Caco-2 (cell line): ENCODE results near the gene CFAP92. TPM values are rescaled to one million over a fixed set of nuclear protein-coding genes. Genes with fewer than 3 reads are reported as not detected.

Source experiments
- BruUV-seq: library from RNA; stranded (reverse); fragments of 400-500 nt; replicated peaks from 2 replicates; lab custom pipeline; 2021; lab: Mats Ljungman, UMichigan
- CTCF ChIA-PET: fragments of 300-600 bp; sonication (Branson Sonifier 250); formaldehyde crosslinking; loops from one replicate; lab custom pipeline; 2022; ENCODE audit warnings: antibody characterized with exemption; lab: Charles Lee
- POLR2A ChIA-PET: fragments of 300-600 bp; sonication (Branson Sonifier 250); formaldehyde crosslinking; loops from one replicate; lab custom pipeline; 2022; ENCODE audit warnings: antibody characterized with exemption; lab: Charles Lee
- DNase-seq, 2 experiments: peaks; one replicate each; pipeline versions ENCODE4 v3.0.0 to v3.0.0-alpha.2; 2020 to 2022
- H3K27me3 ChIP-seq: replicated peaks from 2 replicates; pipeline ENCODE4 v1.6.0; 2011; ENCODE audit warnings: low read length; ENCODE audit not compliant: control insufficient read depth, insufficient read depth
- H3K36me3 ChIP-seq: 2 replicates; pipeline ENCODE4 v1.5.1; 2011; ENCODE audit warnings: low read length; ENCODE audit not compliant: control insufficient read depth, insufficient read depth
- H3K4me1 ChIP-seq: fragments of 250-450 bp; sonication (Bioruptor Pico); 2 replicates; pipeline ENCODE4 v1.5.1; 2020; ENCODE audit warnings: mild to moderate bottlenecking
- H3K4me3 ChIP-seq: 2 replicates; pipeline ENCODE4 v1.5.1; 2011; ENCODE audit warnings: low read depth, mild to moderate bottlenecking, control low read depth, low read length
- H3K9me3 ChIP-seq: fragments of 250-450 bp; sonication (Bioruptor Pico); 2 replicates; pipeline ENCODE4 v1.5.1; 2020; ENCODE audit warnings: mild to moderate bottlenecking, moderate library complexity
- H3K27ac Mint-ChIP-seq: one replicate; pipeline ENCODE4 v1.8.0; 2022; ENCODE audit warnings: mixed read lengths; ENCODE audit not compliant: unreplicated experiment
- H3K27me3 Mint-ChIP-seq: one replicate; pipeline ENCODE4 v1.8.0; 2022; ENCODE audit warnings: mixed read lengths; ENCODE audit not compliant: insufficient read depth, unreplicated experiment
- H3K36me3 Mint-ChIP-seq: one replicate; pipeline ENCODE4 v1.8.0; 2022; ENCODE audit warnings: mild to moderate bottlenecking, mixed read lengths; ENCODE audit not compliant: insufficient read depth, unreplicated experiment
- H3K4me1 Mint-ChIP-seq: one replicate; pipeline ENCODE4 v1.8.0; 2022; ENCODE audit warnings: low read depth, mixed read lengths; ENCODE audit not compliant: unreplicated experiment
- H3K4me3 Mint-ChIP-seq: one replicate; pipeline ENCODE4 v1.8.0; 2022; ENCODE audit warnings: mild to moderate bottlenecking, moderate library complexity, mixed read lengths; ENCODE audit not compliant: unreplicated experiment
- H3K9me3 Mint-ChIP-seq: one replicate; pipeline ENCODE4 v1.8.0; 2022; ENCODE audit warnings: mixed read lengths; ENCODE audit not compliant: unreplicated experiment
- CTCF ChIP-seq, 2 experiments: fragments of 200-600 bp in 1 of 2; IDR thresholded peaks; 1 replicate in 1 of 2; 2 replicates in 1 of 2; pipeline versions ENCODE4 v1.5.1 to v1.8.0; 2011 to 2022; ENCODE audit warnings: antibody characterized with exemption in 1 of 2, control low read depth in 1 of 2, inconsistent platforms in 1 of 2, low read depth in 1 of 2, low read length in 1 of 2, mild to moderate bottlenecking in 1 of 2, moderate library complexity in 1 of 2; ENCODE audit not compliant: insufficient read depth in 1 of 2, severe bottlenecking in 1 of 2, unreplicated experiment in 1 of 2
- intact Hi-C: fragments of 100-400 bp; cut with micrococcal nuclease; formaldehyde crosslinking; loops from one replicate; pipeline ENCODE4 v1.10.0; 2022; ENCODE audit not compliant: unreplicated experiment
- total RNA-seq: library from RNA; stranded (reverse); gene quantifications from 2 replicates; pipeline ENCODE4 v1.2.3, GENCODE V29; 2022

CFAP92 gene
- total RNA-seq, 1 experiment from 2014 or later = 5.9 TPM

- ChIA-PET CTCF (no interaction called here), POLR2A (no interaction called here)
- no peaks in the 10 kb centered on the region for H3K4me1 ChIP-seq
- no peak for TF ChIP-seq CTCF (IDR thresholded peaks at IDR 0.05; ENCODE audit: insufficient read depth in 1 of 2, low read depth in 1 of 2, low read length in 1 of 2, severe bottlenecking in 1 of 2, unreplicated experiment in 1 of 2)
- no peak overlapping the region for H3K4me3 ChIP-seq
- Mint-ChIP-seq H3K36me3 (no peaks in the 10 kb centered on the region), H3K27ac (no peak overlapping the region), H3K9me3 (no peaks in the 10 kb centered on the region), H3K4me1 (no peaks in the 10 kb centered on the region), H3K27me3 (no peaks in the 10 kb centered on the region), H3K4me3 (no peak overlapping the region)
- intact Hi-C loops = no loop called here
- H3K27me3 ChIP-seq = no peaks in the 10 kb centered on the region
- no peaks in the 10 kb centered on the region for H3K36me3 ChIP-seq
- H3K9me3 ChIP-seq = no peaks in the 10 kb centered on the region
- BruUV-seq = no TSS peak
- DNase-seq = no peak
These were observed 57.5 kb downstream of the CFAP92 start for GRCh38 chr3:128936341-128936740.

GRCh38 chr3:128935922-128936321 lies 58.0 kb downstream of the CFAP92 start:
- no peak overlapping the region for H3K27ac Mint-ChIP-seq
- Histone ChIP-seq H3K9me3 (no peaks in the 10 kb centered on the region), H3K4me1 (no peaks in the 10 kb centered on the region), H3K27me3 (no peaks in the 10 kb centered on the region), H3K36me3 (no peaks in the 10 kb centered on the region), H3K4me3 (no peak overlapping the region)
- no peaks in the 10 kb centered on the region for H3K27me3 Mint-ChIP-seq
- intact Hi-C loops = no loop called here
- H3K9me3 Mint-ChIP-seq = no peaks in the 10 kb centered on the region
- BruUV-seq = no TSS peak
- DNase-seq = no peak
- ChIA-PET CTCF (no interaction called here), POLR2A (no interaction called here)
- no peak overlapping the region for H3K4me3 Mint-ChIP-seq
- H3K36me3 Mint-ChIP-seq = no peaks in the 10 kb centered on the region
- no peak for TF ChIP-seq CTCF (IDR thresholded peaks at IDR 0.05; ENCODE audit: insufficient read depth in 1 of 2, low read depth in 1 of 2, low read length in 1 of 2, severe bottlenecking in 1 of 2, unreplicated experiment in 1 of 2)
- no peaks in the 10 kb centered on the region for H3K4me1 Mint-ChIP-seq

- no peaks in the 10 kb centered on the region for H3K9me3 ChIP-seq
- no peak overlapping the region for H3K4me3 ChIP-seq
- Mint-ChIP-seq H3K36me3 (no peaks in the 10 kb centered on the region), H3K4me3 (no peak overlapping the region), H3K9me3 (peaks cover 10% of the 10 kb centered on the region), H3K27ac (no peak overlapping the region), H3K4me1 (no peaks in the 10 kb centered on the region), H3K27me3 (no peaks in the 10 kb centered on the region)
- intact Hi-C loops = no loop called here
- H3K4me1 ChIP-seq = no peaks in the 10 kb centered on the region
- no peaks in the 10 kb centered on the region for H3K27me3 ChIP-seq
- DNase-seq = no peak
- CTCF ChIA-PET = no interaction called here
- no peak for TF ChIP-seq CTCF (IDR thresholded peaks at IDR 0.05; ENCODE audit: insufficient read depth in 1 of 2, low read depth in 1 of 2, low read length in 1 of 2, severe bottlenecking in 1 of 2, unreplicated experiment in 1 of 2)
- H3K36me3 ChIP-seq = no peaks in the 10 kb centered on the region
- no TSS peak for BruUV-seq
- POLR2A ChIA-PET = interaction anchor here (0.6 kb wide), 1 partner anchor 10 kb away, joined by 4 read pairs; no protein-coding TSS in a partner anchor
These were observed 60.0 kb downstream of the CFAP92 start for GRCh38 chr3:128933922-128934253.
